Nephron (organoid): ENCODE data around the gene LBP.
"Not testable (repeated sequence)": the region's sequence is repeated elsewhere in the genome, so short reads cannot be mapped to it uniquely, and the experiment has no call there.

ENCODE experiments used
- H3K27ac Mint-ChIP-seq, 3 experiments: 2 replicates each; pipeline ENCODE4 v1.8.0; 2020; ENCODE audit warnings: mixed read lengths in 3 of 3, mild to moderate bottlenecking in 2 of 3, moderate library complexity in 1 of 3
- H3K27me3 Mint-ChIP-seq: 2 replicates; pipeline ENCODE4 v1.8.0; 2021; ENCODE audit warnings: low read depth, mild to moderate bottlenecking, moderate library complexity, mixed read lengths
- H3K36me3 Mint-ChIP-seq: 2 replicates; pipeline ENCODE4 v1.8.0; 2020; ENCODE audit warnings: low read depth, mixed read lengths
- H3K4me1 Mint-ChIP-seq: 2 replicates; pipeline ENCODE4 v1.8.0; 2020; ENCODE audit warnings: mixed read lengths
- H3K4me3 Mint-ChIP-seq, 3 experiments: 2 replicates each; pipeline ENCODE4 v1.8.0; 2020; ENCODE audit warnings: mild to moderate bottlenecking in 3 of 3, mixed read lengths in 3 of 3, moderate library complexity in 2 of 3
- H3K9me3 Mint-ChIP-seq: 2 replicates; pipeline ENCODE4 v1.8.0; 2020; ENCODE audit warnings: mixed read lengths
- CTCF ChIP-seq, 3 experiments: fragments of 200-600 bp; sonication (generic); IDR thresholded peaks; one replicate each; pipeline ENCODE4 v1.5.0; 2021; ENCODE audit warnings: antibody characterized with exemption in 3 of 3; ENCODE audit not compliant: unreplicated experiment in 3 of 3

The LBP gene

GRCh38 chr20:38372806-38373205, 26.5 kb downstream of the LBP start:
- Mint-ChIP-seq H3K4me3 (no peak overlapping the region), H3K36me3 (no peaks in the 10 kb centered on the region), H3K9me3 (peaks cover 4% of the 10 kb centered on the region), H3K27ac (no peak overlapping the region), H3K4me1 (no peaks in the 10 kb centered on the region), H3K27me3 (peaks cover 10% of the 10 kb centered on the region)
- no peak for TF ChIP-seq CTCF (IDR thresholded peaks at IDR 0.05; ENCODE audit: unreplicated experiment in 3 of 3)

DNA sequence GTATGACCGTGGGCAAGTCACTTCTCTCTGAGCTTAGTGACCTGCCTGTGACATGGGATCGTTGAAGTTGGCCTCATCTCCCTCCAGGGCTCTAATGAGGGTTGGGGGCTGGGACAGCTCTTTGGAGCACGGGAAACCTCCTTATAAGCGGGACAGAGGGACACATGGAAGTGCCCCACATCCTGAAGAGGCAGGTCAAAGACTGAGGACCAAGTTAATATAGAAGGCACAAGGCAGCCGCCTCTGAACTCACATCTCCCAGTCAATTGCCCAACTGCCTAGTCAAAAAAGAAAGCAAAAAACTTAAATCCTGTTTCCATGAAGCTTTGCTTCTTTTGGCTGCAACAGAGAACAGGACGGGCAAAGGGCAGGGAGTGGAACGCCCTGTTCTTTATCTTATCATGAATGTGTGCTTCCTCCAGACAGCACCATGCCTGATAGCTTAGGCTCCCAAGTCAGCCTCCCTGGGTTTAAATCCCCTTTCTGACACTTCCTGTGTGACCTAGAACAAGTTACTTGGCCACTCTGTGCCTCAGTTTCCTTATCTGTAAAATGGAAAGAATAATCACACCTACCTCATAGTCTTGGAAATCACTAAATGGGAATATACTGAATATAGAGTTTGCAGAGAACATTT, 27.1 kb downstream of the LBP start:
- Mint-ChIP-seq H3K9me3 (peaks cover 4% of the 10 kb centered on the region), H3K36me3 (no peaks in the 10 kb centered on the region)

GRCh38 chr20:38373898-38374297, 27.6 kb downstream of the LBP start:
- peaks cover 10% of the 10 kb centered on the region for H3K27me3 Mint-ChIP-seq
- no peaks in the 10 kb centered on the region for H3K36me3 Mint-ChIP-seq
- peaks cover 4% of the 10 kb centered on the region for H3K9me3 Mint-ChIP-seq
- TF ChIP-seq CTCF (IDR thresholded peaks at IDR 0.05; ENCODE audit: unreplicated experiment in 3 of 3): no peak
- no peak overlapping the region for H3K27ac Mint-ChIP-seq
- H3K4me3 Mint-ChIP-seq: no peak overlapping the region
- no peaks in the 10 kb centered on the region for H3K4me1 Mint-ChIP-seq

More for the DNA sequence above, 27.1 kb downstream of the LBP start:
- no peak overlapping the region for H3K4me3 Mint-ChIP-seq
- H3K4me1 Mint-ChIP-seq: no peaks in the 10 kb centered on the region
- no peak for TF ChIP-seq CTCF (IDR thresholded peaks at IDR 0.05; ENCODE audit: unreplicated experiment in 3 of 3)
- H3K27me3 Mint-ChIP-seq: peaks cover 10% of the 10 kb centered on the region
- H3K27ac Mint-ChIP-seq: no peak overlapping the region

DNA sequence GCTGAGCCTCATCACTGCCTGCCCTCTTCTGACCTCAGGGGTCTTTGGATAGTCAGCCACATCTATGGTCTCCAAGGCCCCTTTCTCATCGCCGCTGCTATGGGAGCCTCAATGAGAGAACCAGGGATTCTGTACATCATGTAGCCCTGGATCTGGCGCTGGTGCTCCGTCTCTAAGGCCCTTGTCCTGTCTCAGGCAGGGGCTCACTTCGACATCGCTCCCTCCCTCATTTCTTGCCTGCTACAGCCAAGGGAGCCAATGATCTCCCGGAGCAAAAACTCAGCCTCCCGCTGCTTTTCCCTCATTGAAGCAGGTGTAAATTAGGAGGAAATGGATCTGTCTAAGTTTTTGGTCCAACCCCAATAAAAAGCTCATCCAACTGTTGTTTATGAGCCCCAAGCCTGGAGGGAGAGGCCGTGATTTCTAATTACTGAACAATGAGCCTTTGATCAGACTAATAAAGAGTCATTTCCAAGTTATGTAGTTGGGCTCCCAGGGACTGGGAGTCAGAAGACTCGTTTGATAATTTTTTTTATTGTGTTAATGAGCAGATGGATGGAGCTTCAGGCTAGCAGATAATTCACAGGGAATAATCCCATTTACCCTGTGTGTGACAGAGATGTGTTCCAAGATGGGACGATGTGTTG, 30.9 kb downstream of the LBP start:
- Mint-ChIP-seq H3K36me3 (no peaks in the 10 kb centered on the region), H3K4me3 (no peak overlapping the region), H3K27me3 (peaks cover 5% of the 10 kb centered on the region), H3K4me1 (no peaks in the 10 kb centered on the region), H3K27ac (no peak overlapping the region), H3K9me3 (peaks cover 4% of the 10 kb centered on the region)
- no peak for TF ChIP-seq CTCF (IDR thresholded peaks at IDR 0.05; ENCODE audit: unreplicated experiment in 3 of 3)

DNA sequence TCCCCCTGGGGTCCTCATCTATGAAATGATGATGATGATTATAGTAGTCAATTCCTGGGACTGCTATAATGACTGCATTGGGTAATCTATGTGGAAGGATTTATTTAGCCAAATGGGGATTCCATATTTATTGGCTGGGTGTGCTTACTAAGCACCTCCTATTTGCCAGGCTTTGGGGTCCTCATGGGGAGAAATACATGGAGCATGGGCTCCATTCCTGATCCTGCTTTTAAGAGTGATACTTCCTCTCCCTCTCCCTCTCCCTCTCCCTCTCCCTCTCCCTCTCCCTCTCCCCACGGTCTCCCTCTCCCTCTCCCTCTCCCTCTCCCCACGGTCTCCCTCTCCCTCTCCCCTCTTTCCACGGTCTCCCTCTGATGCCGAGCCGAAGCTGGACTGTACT, 31.6 kb downstream of the LBP start:
- H3K27me3 Mint-ChIP-seq, H3K4me3 Mint-ChIP-seq, H3K9me3 Mint-ChIP-seq, H3K36me3 Mint-ChIP-seq, H3K4me1 Mint-ChIP-seq, H3K27ac Mint-ChIP-seq: not testable (repeated sequence)

- Mint-ChIP-seq H3K27me3 (peaks cover 4% of the 10 kb centered on the region), H3K4me1 (no peaks in the 10 kb centered on the region), H3K27ac (no peak overlapping the region), H3K9me3 (no peaks in the 10 kb centered on the region), H3K4me3 (no peak overlapping the region), H3K36me3 (no peaks in the 10 kb centered on the region)
- TF ChIP-seq CTCF (IDR thresholded peaks at IDR 0.05; ENCODE audit: unreplicated experiment in 3 of 3): no peak
Measured at GRCh38 chr20:38383147-38383546, 36.9 kb downstream of the LBP start.
